ENCODE measurements around the gene SLC25A20.

- TF ChIP-seq POLR2AphosphoS5 (IDR thresholded peaks at IDR 0.05; ENCODE audit: borderline replicate concordance, low read depth, low read length) (peak; percentile 64; the same call in 1 of the 2 replicates), EZH2 (IDR thresholded peaks at IDR 0.05) (no peak), FOXP2 (optimal IDR thresholded peaks at IDR 0.05; ENCODE audit: control extremely low read depth, extremely low read length, insufficient read depth) (no peak)
These were observed 50.9 kb downstream of the SLC25A20 start, which contains the start of gene PRKAR2A for GRCh38 chr3:48847504-48848423.

All from SK-N-MC (cell line).